B cell (primary cell): ENCODE data around the gene TBX6.

ENCODE experiments used
- EZH2 ChIP-seq: IDR thresholded peaks from 2 replicates; pipeline ENCODE4 v1.6.1; 2012; ENCODE audit warnings: borderline replicate concordance, low read depth, mild to moderate bottlenecking, moderate library complexity, low read length; ENCODE audit not compliant: insufficient read depth, poor library complexity, severe bottlenecking
- TF ChIP-seq, protein P1 (sequence below): fragments of 200-600 bp; IDR thresholded peaks from one replicate; pipeline ENCODE4 v1.8.0; 2022; ENCODE audit warnings: antibody characterized with exemption, mild to moderate bottlenecking

GRCh38 chr16:30063893-30064728, 27.6 kb downstream of the TBX6 start:
- TF ChIP-seq, protein P1, sequence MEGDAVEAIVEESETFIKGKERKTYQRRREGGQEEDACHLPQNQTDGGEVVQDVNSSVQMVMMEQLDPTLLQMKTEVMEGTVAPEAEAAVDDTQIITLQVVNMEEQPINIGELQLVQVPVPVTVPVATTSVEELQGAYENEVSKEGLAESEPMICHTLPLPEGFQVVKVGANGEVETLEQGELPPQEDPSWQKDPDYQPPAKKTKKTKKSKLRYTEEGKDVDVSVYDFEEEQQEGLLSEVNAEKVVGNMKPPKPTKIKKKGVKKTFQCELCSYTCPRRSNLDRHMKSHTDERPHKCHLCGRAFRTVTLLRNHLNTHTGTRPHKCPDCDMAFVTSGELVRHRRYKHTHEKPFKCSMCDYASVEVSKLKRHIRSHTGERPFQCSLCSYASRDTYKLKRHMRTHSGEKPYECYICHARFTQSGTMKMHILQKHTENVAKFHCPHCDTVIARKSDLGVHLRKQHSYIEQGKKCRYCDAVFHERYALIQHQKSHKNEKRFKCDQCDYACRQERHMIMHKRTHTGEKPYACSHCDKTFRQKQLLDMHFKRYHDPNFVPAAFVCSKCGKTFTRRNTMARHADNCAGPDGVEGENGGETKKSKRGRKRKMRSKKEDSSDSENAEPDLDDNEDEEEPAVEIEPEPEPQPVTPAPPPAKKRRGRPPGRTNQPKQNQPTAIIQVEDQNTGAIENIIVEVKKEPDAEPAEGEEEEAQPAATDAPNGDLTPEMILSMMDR: peak; percentile 67
- TF ChIP-seq EZH2: no peak
